ENCODE data around the gene SLC16A9.
"Not testable (repeated sequence)": the region's sequence is repeated elsewhere in the genome, so short reads cannot be mapped to it uniquely, and the experiment has no call there.

GRCh38 chr10:59744156-59744555 lies 34.5 kb upstream of the SLC16A9 start:
- TF ChIP-seq CTCF, POLR2A (IDR thresholded peaks at IDR 0.05): not testable (repeated sequence)
